Activated gamma-delta T cell treated with anti-CD3 and anti-CD28 coated beads, Interleukin-2, amount 50 U/mL, for 16 hours (primary cell): ENCODE data around the gene ZMYND10.
A peak's percentile ranks its signal among the peaks of the same experiment; 100 is the strongest.

ENCODE experiments used
- DNase-seq: peaks from one replicate; pipeline ENCODE4 v3.0.0-alpha.2; 2020; ENCODE audit warnings: low read depth

ZMYND10 gene

DNA sequence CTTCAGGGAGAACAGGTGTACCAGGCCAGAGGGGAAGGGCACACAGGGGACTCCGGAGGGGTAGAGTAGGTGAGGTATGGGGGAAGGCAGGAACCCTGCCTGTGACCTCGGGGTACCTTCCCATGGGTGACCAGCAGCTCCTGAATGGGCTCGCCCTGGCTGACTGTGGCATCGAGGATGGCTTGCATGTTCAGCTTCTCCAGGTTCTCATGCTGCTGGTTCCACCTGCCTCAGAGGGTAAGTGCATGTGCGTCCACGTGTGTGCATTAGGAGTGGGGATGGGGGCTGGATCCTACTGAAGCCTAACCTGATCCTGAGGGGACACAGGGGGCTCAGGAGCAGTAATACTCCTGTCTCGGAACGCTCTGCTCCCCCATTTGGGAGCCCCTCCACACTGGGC, 524 bp downstream of the ZMYND10 start:
- DNase-seq: no peak

DNA sequence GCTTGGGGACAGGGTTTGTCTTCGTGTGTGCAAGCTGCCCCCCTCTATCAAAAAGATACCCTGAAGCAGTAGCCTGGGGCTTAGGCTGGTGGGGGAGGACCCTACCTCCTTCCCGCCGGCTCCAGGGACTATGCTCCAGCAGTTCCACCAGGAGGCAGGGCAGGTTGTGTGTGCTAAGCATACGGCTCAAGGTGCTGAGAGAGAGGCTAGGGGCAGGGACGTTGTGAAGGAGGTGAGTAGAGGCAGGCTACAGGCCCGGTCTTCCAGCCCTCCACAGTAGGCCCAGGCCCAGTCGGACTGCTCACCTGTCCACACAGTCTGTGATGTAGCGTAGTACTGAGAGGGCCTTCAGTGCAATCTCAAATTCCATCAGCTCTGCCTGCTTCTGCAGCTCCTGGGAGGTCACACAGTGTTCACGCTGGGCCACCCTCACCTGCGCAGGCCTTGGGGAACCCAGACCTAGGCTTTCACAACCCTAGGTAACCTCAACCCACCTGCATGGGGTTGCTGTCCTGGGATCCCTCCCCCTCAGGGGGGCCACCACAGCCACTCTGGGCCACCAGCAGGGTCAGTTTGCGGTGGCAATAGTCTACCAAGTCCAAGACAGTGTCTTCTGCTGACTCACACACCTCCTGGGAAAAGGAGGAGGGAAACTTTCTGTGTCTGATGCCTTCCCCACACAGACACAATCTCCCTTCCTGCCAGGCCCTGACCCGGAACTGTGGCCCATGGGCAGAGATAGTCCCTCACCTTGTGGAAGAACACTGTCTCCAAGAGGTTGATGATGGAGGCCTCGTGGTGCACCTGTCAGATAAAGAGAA, 2.5 kb downstream of the ZMYND10 start:
- no peak for DNase-seq

DNA sequence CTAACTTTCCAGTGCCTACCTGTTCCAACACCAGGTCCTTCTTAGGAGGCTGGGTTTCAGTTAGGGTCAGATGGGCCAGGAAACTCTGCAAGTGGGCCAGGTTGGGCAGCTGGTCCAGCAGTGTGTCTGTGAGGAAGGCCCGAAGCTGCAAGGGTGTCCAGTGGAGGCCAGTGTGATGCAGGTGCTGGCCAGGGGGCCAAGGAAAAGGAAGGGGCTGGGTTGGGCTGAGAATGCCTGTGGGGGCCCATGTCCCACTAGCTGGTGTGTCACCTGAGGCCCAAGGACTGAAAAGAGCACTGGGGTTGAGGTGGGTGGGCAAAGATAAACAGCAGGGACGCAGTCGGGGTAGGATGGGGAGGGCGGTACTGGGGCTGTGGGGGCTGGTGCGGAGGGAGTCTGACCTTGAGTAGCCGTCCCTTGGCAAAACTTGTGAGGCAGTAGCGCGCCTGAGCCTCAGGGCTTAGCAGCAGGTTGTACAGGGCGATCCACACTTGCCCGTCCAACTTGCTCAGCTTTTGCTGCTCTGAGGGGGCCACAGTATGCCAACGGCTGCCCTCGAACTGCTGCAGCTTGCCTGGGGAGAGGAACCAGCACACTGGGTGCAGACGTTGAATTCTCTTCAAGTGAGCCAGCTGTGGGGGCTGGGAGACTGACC, 3.4 kb downstream of the ZMYND10 start:
- DNase-seq: no peak

DNA sequence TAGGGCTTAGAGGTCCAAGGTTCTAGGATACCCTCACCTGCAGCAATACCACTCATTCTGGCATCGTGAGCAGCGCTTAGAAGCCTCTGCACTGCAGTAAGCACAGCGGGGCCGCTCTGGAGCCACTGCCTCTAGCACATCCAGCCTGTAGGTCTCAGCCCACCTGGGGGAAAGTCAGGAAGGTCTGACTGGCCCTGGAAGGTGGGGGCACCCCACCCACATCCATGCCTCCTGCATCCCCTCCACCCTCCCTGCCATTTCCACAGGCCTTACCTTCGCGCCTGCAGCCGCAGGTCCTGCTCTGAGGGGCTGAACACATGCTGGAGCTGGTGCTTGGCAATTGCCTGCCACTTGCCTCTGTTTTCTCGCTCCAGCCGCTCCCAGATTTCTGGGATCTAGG, 4.0 kb downstream of the ZMYND10 start:
- DNase-seq: no peak

DNA sequence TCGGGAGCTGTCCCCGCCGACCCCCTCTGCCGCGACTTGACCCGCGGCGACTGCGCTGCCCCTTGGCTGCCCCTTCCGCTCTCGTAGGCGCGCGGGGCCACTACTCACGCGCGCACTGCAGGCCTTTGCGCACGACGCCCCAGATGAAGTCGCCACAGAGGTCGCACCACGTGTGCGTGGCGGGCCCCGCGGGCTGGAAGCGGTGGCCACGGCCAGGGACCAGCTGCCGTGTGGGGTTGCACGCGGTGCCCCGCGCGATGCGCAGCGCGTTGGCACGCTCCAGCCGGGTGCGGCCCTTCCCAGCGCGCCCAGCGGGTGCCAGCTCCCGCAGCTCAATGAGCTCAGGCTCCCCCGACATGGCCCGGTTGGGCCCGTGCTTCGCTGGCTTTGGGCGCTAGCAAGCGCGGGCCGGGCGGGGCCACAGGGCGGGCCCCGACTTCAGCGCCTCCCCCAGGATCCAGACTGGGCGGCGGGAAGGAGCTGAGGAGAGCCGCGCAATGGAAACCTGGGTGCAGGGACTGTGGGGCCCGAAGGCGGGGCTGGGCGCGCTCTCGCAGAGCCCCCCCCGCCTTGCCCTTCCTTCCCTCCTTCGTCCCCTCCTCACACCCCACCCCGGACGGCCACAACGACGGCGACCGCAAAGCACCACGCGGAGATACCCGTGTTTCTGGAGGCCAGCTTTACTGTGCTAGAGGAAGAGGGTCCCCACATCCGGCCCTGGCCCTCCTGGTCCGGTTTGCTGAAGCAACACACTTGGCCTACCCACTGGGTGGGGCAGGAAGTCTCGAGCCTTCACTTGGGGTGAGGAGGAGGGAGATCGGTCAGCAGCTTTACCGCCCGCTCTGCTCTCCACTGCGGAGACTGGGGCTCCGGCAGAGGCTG, 4.8 kb downstream of the ZMYND10 start, which contains the start of gene RASSF1:
RASSF1 (minus strand) TSS at position 389 of the 882 bp plus-strand sequence; CDS start at position 358, 31 bp downstream.
- peak; percentile 45 for DNase-seq

DNA sequence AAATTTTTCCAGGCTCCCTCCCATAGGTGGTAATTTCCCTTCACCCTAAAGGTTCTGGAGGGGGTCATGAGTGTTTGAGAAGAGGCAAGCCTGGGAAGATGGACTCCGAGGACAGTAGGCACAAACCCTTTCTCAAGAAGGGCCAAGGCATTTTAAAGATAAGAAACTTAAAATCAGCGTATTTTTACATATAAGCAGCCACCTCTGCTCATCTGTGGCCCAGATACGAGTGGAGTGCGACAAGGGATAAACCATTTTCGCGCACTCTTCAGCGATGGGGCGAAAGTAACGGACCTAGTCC, 5.4 kb downstream of the ZMYND10 start:
- no peak for DNase-seq

DNA sequence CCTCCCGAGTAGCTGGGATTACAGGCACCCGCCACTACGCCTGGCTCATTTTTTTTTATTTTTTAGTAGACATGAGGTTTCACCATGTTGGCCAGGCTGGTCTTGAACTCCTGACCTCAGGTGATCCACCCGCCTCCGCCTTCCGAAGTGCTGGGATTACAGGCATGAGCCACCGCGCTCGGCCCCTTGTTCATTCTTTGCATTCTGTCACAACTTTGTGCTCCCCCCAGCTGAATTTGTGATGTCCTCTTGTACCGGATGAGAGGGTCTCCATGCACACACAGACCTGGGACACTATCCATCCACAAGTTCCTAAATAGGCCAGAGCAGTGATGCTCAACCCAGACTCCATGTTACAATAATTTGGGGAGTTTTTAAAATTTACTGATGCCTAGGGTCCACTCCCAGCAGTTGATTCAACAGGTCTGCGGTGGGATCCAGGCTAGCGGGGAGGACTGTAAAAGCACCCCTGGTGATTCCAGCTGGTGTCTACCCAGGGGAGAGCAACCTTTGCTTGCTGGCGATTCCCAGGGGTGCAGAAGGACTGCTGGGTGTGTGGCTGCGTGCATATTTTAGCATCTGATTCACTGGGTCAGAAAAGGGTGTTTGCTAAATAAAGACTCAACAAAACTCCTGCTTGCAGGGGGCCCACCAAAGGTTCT, 5.9 kb downstream of the ZMYND10 start:
- DNase-seq: no peak

DNA sequence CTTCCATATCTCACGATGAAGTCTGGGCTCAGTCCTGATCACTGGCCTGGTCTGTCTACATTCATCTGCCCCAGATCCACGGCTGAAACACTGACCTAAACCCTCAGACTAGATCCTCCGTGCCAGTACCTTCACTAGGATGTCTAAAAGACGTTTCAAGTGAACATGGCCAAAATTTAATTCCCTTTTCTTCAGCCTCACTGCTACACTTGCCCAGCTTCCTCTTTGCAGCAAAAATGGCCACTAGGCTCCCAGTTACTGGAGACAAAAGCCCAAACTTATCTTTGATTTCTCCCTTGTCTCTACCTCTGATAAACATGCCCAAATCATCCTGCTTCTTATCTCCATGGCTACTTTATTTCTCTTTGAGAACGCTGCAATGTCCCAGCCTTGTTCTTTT, 6.6 kb downstream of the ZMYND10 start:
- DNase-seq: no peak

DNA sequence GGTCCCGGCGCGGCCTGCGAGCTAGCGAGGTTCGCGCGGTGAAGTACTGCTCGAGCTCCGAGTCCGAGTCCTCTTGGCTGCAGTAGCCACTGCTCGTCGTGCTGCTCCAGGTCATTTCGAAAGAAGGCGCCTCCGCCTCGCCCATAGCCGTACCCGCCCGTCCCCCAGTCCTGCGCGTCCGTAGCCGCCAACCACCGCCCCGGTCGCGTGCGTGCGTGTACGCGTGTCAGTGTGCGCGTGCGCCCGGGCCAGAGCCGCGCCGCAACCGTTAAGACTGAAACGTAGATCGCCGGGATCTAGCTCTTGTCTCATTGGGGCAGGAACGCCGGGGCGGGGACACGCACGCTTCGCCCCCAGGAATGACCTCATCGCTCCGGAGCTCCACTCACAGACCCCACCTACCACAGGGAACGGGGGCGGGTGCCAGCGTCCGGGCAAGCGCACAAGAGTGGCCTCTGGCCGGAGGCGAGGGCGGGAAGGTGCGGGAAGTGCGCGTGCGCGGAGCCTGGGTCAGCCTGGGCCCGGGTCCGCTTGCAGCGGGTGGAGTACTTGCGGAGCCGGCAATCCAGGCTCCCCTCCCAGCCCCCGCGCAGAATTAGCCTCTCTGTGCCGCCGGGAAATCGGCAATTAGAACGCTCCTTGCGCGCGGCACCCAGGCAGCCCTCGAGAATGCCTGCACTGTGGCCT, 8.2 kb downstream of the ZMYND10 start:
- peak; percentile 92 for DNase-seq

DNA sequence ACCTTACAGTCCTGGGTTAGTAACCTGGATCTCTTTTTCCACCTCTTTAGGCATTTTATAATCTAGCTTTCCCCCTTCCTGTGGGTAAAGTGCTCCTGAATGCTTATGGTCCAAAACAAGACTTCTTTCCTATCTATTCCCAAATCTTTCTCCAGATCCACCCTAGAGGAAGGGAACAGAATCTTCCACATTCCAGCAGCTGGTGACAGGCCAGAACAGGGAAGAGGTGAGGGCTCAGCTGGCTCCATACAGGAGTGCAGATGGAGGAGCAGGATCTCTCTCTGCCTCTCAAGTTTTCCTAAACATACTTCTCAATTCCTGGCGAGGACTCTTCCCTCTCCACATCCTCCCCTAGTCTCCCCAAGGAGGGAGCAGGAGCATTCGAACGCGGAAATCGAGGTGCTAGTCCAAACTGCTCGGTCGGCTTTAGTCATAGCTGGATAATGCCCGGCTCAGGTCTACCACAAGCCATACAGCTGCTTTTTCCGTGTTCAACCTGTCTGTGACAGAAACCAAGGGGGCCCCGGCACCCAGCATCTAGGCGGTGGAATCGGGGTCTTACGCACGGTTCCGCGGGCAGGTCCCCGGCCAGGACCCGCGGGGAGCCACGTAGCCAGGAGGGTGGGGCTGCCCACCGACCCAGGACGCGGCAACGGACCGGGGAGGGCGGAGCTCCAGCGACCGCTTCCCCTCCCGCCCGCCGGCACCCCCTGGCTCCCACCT, 8.9 kb downstream of the ZMYND10 start:
- no peak for DNase-seq

DNA sequence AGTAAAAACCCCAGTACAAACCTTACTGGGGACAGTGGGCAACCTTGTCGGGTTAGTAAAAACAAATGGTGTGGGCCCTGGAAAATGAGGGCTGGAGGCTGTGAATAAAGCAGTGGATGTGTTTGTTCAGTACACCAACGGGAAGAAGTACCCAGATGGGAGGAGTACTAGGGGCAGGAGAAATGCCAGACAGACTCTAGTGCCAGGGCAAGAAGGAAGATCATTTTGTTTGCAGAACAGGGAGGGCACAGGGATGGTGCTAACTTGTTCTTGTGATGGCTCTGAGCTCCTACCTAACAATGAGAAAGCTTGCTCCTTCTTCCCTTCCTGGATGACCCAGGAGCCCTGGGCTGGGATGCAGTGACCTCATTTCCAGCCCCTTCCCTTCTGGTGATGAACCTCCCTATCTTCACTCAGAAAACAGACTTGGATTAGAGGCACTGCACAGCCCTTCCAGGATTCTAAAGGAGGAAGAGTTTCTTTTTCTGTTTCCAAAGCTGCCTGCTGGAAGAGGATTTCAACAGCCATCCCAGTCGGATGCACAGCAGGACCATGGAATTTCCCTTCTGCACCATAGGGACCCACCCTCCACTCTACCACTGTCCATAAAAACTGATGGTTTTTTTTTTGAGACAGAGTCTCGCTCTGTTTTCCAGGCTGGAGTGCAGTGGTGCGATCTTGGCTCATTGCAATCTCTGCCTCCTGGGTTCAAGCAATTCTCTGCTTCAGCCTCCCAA, 11.0 kb downstream of the ZMYND10 start:
- no peak for DNase-seq

DNA sequence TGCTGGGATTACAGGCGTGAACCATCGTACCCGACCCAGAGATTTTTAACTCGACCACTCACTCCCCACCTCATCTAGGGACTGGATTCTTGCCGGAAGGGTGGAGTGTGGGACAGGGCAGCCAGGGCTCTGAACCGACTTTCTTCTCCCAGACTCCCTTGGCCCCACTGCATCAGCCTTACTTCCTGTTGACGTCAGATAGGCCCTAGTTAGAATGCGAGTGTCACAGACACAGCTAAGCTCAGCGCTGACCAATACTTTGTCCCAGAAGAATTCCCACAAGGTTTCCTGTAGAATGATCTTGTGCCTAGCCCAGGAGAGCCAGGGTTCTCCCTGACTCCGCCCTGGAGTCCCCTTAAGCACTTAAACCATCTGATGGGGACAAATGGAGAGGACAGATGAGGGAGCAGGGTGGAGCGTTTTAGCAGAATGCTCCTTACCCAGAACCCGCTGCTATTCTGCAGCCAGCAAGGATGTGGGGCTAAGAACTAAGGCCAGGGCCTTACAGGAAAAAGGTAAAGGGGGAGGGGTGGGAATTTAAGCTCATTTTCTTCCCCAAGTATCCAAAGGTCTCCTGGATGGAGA, 11.7 kb downstream of the ZMYND10 start:
- DNase-seq: no peak

DNA sequence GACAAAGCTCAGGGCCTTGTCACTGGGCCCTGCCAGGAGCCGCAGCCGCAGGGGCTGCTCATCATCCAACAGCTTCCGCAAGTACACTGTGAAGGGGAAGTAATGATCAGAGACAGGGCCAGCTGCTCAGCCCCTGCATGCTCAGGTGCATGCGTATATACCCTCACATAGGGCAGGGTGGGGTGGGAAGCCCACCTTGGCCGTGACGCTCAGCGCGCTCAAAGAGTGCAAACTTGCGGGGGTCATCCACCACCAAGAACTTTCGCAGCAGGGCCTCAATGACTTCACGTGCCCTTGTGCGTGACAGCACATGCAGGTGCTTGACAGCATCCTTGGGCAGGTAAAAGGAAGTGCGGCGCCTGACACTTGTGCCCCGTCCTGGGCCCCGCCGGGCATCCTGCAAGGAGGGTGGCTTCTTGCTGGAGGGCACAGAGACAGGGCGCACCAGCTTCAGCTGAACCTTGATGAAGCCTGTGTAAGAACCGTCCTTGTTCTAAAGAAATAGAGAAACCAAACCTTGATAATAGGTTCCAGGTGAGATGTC, 14.1 kb downstream of the ZMYND10 start:
- no peak for DNase-seq

DNA sequence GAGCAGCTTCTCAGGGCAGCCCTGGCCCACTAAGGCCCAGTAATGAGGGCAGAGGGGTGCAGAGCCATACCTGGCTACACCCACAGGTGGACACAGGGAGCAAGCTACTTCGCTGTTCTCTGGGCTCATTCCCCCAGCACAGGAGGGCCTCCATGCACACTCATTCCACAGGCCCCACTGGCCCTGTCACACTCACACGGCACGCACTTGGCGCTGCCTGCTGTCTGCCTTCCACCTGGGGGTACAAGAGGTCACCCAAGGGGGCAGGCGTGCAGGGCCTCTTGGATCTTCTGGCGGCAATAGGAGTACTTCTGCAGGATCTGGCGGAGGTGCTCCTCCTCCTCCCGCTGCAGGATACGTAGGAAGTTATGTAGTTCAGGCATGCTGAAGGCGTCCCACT, 15.2 kb downstream of the ZMYND10 start:
- no peak for DNase-seq

DNA sequence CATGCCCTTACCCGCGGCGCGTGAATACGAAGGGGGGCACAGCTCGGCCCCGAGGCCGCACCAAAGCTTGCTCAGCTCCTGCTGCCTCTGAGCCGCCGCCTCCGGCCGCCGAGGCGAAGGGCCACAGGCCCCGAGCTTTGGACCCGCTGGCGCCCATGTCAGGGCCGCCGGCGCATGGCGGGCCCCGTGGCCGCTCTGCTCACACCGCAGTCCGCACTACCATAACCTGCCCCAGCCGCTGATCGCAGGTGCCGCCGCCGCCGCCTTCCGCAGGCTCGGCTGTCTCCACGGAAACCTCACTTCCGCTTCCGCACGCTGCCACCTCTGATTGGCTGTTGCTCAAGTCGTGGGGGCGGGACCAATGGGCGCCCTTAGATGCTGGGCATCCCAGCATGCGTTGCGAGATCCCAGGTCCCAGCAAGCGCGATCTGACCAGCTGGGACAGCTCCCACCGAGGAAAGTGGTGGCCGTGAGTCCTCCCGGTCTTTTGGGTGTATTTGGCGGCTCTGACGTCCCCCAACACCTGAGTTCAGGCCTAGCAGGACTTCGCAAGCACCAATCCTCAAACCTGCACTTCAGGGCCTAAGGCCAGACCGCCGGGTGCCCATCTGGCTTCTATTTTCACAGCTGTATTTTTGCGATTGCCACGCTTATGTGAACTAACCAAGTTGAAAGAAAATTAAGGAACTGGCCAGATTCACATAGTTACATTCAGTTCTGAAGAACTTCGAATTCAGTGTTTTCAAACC, 17.4 kb downstream of the ZMYND10 start, which contains the start of gene TUSC2:
TUSC2 (minus strand) TSS at position 281 of the 749 bp plus-strand sequence; CDS start at position 157, 124 bp downstream.
- DNase-seq: peak; percentile 90

DNA sequence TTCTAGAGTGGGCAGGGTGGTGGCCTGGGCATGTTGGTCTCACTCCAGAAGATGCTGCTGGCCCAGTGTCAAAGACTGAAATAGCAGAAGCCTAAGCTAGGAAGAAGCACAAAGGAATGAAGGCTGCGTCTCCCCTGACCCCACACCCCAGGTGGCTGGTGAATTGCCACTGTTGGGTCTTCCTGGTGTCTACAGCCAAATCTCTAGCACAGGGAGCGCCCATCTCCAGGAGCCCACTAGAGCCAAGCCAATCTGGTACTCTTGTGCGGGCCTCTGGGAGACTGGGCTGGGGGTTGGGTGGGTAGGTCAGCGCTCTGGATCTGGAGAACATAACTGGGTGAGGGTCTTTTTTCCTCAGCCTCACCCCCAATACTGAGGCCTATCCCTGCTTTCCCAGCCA, 18.4 kb downstream of the ZMYND10 start:
- no peak for DNase-seq

DNA sequence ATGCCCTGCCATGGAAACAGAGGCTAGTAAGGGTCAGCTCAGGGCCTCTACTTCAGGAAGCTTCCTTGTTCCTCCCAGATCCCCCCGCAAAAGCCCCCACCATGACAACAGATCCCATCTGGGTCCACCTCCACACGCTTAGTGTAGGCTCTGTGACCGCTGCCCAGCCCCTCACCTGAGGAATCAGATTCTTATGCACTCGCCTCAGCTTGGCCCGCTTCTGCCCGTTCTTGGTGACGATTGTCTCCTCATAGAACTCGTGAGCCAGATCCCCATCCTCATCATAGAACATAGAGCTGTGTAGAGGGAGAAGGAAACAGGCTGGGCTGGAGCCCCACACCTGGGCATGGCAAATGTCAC, 19.4 kb downstream of the ZMYND10 start:
- no peak for DNase-seq

DNA sequence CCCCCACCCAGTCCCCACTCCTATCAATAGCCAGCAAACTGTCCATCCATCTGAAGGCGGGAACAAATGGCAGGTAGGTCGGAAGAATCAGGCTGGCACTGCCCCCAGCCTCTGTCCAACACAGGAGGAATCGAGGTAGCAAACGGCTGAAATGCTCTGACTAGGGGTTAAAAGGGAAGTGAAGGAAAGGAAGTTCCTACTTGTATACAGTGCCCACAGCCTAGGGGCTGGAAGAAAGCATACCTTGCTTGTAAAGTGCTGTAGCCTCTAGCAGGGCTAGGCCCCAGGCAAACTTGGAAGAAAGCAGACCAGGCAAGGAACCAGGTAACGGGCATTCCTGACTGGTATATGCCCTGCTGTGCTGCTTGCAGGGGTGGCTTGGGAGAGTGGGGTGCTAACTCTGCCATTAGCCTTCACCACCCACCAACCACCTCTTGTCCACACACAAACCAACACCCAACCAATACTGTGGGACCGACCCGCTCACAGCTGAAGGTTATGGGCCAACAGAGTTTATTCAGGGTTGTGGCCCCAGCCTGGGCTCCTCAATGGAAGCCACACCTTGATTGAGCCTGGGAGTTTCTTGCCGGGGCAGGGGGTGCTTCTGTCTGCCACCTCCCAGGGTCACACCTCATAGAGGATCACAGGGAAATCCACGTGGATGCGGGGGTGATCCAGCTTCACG, 19.9 kb downstream of the ZMYND10 start:
- no peak for DNase-seq
